Choroid plexus epithelial cell (primary cell): ENCODE measurements around the gene PAX9.

Source experiments
- DNase-seq: peaks from one replicate; pipeline ENCODE4 v3.0.0-alpha.2; 2010; ENCODE audit warnings: low read depth
- H3K4me3 ChIP-seq: 2 replicates; pipeline ENCODE4 v1.5.1; 2011; ENCODE audit warnings: low read depth, mild to moderate bottlenecking, control low read depth, low read length, moderate library complexity
- CTCF ChIP-seq: conservative IDR thresholded peaks from 2 replicates; pipeline ENCODE4 v1.5.1; 2011; ENCODE audit warnings: low read depth, mild to moderate bottlenecking, control low read depth, inconsistent platforms, low read length, moderate library complexity

Gene PAX9

DNA sequence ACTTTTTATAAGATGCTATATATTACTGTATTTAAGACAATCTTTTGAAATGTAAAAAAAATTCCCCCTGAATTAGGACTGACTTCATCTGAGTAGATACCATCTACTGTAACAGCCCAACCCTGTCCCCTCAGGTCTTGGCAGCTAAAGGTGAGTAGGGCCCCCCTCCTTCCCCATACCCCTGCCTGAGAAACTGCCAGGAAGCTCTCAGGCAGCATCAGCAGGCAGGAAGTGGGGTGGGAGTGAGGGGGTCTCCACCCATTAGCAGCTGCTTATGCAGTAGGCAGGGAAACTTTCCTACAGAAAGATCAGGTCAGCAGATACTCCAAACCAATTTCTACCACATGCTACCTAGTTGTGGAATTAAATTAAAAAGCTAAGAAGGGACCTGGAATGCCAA is 62.5 kb downstream of the PAX9 start:
- TF ChIP-seq CTCF, result no peak

DNA sequence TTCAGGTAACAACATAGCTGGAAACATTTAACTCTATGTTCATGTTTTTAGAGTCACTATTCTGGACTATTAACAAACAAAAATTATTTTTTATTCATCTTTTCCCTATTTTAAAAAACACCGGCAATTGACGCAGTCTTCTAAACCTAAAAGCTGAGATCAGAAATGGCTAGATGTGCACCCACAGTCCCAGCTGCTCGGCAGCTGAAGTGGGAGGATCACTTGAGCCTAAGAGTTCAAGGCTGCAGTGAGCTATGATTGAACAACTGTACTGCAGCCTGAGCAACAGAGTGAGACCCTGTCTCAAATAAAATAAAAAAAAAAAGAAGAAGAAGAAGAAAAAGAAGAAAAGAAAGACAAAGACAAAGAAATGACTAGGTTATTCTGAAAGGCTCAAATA is 64.5 kb downstream of the PAX9 start:
- DNase-seq, result no peak
- no peak for TF ChIP-seq CTCF
- H3K4me3 ChIP-seq, result no peak overlapping the region

More for the DNA sequence above, 62.5 kb downstream of the PAX9 start:
- no peak overlapping the region for H3K4me3 ChIP-seq
- DNase-seq, result no peak
